GM21619 (cell line): Measurements from ENCODE around the gene BBC3.
"Not testable (repeated sequence)": the region's sequence is repeated elsewhere in the genome, so short reads cannot be mapped to it uniquely, and the experiment has no call there.

Source experiments
- ATAC-seq: cut with Tn5 transposase; IDR thresholded peaks from one replicate; pipeline ENCODE4 v1.9.1; 2021; ENCODE audit not compliant: unreplicated experiment

Gene BBC3

DNA sequence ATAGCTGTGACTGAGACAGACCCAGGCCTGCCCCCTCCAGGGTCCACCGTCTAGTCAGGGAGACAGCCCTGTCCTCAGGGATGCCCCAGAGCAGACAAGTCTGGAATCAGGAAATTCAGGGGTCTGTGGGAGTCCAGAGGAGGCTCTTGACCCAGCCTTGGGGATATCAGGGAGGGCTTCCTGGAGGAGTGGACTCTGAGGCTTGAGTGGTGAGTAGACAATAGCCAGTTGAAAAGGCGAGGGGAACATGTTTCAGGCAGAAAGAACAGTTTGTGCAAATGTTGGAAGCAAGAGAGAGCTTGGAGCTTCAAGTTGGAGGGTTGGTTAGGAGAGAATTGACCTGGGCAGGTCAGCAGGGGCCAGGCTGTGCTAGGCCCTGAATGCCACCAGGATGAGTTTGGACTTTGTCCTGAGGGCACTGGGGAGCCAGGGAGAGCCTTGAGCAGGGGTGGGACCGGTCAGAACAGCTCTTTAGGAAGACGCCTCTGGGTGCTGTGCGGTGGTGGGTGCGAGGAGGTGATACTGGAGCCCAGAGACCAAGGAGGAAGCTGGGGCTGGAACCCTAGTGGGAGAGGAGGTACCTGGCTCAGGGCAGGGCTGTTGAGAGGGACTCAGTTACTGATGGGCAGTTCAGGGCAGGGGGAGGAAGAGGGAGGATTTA lies 28.0 kb upstream of the BBC3 start:
- ATAC-seq = no peak

DNA sequence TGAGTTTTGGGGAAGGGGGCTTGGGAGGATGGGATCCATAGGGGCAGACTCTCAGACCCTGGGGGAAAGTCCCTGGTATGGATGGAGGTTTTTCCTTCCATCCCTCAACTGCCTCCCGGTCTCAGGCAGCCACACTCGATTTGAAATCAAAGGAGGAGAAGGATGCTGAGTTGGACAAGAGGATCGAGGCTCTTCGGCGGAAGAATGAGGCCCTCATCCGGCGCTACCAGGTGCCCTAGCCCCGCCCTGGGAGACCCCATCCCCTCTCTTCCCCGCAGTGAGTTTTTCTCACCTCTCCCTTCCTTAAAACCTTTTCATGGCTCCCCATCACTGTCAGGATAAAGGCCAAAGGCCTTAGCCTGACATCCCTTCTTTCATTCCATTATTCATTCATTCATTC lies 27.4 kb upstream of the BBC3 start:
- ATAC-seq = no peak

DNA sequence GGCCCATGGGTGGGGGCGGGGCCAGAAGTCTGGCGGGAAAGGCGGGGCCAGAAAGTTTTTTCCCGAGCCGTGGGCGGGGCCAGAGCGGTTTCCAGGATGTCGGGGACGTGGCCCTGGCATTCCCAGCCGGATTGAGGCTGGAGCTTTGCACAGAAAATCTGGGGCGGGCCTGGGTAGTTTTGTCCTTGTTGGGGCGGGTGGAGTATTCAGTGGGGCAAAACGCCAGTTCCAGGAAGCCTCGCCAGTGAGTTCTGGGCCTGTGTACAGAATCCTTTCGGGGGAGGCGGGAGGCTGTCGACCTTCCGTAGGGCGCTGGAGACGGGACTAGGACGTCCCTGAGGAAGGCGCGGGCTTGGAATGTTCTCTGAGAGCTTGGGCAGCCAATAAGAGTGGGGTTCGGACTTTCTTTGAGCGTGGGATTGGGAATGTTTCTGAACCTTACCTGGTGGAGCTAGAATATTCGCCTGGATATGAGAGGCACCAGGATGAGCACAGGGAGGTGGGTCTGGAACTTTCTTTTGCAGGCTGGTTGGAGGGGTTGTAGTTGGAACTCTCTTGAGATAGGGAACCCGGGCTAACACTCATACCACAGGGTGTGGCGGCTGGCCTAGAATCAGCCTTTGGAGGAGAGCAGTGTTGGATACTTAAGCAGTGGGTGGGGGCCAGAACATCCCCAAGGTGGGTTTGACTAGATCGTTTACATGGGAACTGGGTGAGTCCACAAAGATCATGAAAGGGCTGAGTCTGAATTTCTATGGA lies 26.6 kb upstream of the BBC3 start:
- ATAC-seq = peak; percentile 4

DNA sequence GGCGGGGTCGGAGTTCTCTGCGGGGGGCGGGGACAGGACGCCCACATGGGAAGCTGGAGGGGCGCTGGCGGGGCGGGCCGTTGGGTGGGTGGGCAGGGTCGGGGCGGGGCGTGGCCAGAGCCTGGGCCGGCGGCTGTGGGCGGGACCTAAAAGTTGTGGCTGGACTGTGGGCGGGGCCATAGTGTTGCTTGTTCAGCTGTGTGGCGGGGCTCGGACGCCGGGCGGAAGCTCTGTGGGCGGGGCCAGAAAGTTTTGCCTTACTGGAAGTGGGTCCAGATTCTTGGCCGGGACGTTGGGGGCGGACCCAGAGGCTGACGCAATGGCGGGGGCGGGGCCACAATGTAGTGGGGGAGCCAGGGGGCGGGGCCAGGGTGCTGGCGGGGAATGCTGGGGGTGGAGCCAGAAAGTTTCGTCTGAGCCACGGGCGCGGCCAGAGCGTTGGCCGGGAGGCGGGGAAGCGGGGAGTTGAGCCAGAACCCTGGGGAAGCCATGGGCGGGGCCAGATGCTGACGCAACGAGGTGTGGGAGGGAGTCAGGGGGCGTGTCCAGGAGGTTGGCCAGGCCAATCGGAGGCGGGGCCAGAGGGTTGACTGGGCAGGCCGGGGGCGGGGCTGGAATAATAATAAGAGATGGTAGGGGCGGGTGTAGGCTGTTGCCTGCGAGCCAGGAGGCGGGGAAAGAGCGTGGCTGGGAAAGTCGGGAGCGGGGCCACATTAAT lies 25.9 kb upstream of the BBC3 start:
- peak; percentile 64 for ATAC-seq

DNA sequence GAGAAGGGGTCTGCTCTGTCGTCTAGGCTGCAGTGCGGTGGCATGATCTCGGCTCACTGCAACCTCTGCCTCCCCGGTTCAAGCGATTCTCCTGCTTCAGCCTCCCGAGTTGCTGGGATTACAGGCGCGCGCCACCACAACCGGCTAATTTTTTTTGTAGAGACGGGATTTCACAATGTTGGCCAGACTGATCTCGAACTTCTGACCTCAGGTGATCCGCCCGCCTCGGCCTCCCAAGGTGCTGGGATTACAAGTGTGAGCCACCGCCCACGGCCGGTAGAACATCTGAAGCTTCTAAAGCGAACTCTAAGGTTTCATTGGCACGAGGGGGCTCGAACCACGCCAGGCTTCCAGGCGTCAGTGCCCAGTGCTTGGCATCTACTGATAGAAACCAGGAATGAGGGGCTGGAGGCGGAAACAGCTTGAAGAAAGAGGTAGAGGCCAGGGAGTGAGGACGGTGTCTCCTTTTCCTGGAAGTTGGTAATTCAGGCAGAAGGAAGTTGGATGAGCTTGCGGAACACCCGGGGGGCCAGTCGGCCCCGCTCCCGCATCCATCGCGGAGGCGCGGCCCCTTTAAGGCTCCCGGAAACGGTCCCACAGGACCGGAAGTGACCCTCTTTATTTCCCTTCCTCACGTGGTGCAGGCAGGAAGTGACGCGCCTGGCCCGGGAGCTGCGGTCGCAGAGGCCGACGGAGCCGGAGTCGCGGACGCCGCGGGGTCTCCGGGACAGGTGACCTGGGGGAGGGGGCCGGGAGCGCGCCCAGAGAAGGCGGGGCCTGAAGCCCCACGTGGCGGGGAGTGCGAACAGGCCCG lies 25.1 kb upstream of the BBC3 start, which contains the start of gene CCDC9:
TSS of gene CCDC9 (plus strand) at position 647 of the 814 bp plus-strand sequence. CDS start 1,876 bp downstream, outside the sequence.
- peak; percentile 49 for ATAC-seq

- no peak for ATAC-seq
Measured at GRCh38 chr19:47253970-47254369, 23.0 kb upstream of the BBC3 start.

- ATAC-seq = no peak
Measured at GRCh38 chr19:47253467-47253881, 22.5 kb upstream of the BBC3 start.

DNA sequence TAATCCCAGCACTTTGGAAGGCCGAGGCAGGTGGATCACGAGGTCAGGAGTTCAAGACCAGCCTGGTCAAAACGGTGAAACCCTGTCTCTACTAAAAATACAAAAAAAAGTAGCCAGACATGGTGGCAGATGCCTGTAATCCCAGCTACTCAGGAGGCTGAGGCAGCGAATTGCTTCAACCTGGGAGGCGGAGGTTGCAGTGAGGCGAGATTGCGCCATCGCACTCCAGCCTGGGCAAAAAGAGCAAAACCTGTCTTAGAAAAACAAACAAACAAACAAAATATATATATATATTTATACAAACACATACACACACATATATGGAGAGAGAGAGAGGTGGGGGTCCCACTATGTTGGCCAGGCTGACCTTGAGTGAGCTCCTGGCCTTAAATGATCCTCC lies 22.0 kb upstream of the BBC3 start:
- ATAC-seq = not testable (repeated sequence)

DNA sequence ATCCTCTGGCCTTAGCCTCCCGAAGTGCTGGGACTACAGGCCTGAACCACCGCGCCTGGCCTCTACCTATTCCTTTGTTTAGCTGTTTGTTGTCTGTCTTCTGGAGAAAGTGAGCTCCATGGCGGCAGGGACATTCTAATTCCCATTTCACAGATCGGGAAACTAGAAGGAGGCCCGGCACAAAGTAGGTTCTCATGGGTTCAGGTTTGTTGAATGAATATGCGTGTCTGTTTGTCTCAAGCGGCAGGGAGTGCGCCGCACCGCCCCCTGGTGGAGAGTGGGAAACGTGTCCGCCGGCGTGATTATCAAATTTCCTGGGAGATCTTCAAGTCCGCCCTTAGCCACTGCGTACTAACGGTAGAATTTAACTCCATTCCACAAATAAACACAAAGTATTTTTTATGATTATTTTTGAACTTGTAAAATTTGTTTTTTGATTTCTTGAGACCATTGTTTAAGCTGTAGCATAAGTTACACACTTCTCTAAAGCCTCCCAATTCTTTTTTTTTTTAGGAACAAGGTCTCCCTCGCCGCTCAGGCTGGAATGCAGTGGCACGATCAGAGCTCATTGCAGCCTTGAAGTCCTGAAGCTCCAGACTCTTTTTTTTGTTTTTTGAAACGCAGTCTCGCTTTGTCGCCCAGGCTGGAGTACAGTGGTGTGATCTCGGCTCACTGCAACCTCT lies 16.4 kb upstream of the BBC3 start:
- ATAC-seq = no peak

DNA sequence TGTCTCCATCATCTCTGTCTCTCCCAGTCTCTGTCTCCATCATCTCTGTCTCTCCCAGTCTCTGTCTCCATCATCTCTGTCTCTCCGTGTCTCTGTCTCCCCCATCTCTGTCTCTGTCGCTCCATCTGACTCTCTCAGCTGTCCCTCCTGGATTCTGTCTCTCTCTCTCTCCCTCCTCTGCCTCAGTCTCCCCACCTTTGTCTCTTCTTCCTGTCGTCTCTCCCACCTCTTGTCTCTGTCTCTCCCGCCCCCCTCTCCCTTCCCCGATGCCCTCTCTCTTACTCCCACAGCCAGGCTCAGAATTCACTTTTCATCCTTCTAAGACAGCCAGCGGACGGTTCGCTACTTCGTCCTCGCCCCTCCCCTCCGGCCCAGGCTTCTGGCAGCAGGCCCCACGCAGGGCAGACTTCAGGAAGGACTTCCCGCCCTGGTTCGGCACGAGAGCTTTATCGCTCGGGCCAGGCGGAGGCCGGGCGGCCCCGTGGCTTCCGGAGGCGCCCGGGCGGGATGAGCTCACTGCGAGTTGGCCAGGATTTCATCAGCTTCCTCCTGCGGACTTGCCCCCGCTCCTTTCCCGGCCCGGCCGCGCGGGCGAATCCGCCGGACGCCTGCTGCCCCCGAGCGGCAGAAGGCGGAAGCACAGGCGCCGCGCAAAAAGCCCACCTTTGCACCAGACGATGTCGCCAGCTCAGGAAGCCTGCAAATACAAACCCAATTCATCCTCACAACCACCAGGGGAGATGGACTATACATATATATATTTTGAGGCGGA lies 13.0 kb upstream of the BBC3 start:
- ATAC-seq = peak; percentile 69

GRCh38 chr19:47243364-47243775 lies 12.4 kb upstream of the BBC3 start:
- no peak for ATAC-seq

DNA sequence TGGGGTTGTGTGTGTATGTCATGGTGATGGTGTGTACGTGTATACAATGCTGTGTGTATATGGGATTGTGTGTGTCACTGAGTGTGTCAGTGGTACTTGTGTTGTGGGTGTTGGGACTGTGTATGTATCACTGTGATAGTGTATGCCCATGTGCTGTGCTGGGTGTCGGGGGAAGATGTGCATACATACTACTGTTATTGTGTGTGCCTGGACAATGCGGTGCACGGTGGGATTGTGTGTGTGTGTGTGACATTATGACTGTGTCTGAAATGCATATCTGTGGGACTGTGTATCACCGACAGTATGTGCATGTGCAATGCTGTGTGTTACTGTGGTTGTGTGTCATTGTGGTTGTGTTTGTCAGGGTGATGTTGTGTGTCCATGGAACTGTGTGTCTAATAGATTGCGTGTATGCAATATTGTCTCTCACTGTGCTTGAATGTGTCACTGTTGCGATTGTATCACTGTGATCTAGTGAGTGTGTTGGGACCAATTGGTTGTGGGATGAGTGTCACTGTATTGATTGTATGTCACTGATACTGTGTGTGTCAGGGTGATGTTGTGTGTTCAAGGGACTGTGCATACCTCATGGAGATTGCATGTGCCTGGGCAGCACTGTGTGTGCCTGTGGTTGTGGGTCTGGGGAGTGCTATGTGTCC lies 11.0 kb upstream of the BBC3 start:
- no peak for ATAC-seq

DNA sequence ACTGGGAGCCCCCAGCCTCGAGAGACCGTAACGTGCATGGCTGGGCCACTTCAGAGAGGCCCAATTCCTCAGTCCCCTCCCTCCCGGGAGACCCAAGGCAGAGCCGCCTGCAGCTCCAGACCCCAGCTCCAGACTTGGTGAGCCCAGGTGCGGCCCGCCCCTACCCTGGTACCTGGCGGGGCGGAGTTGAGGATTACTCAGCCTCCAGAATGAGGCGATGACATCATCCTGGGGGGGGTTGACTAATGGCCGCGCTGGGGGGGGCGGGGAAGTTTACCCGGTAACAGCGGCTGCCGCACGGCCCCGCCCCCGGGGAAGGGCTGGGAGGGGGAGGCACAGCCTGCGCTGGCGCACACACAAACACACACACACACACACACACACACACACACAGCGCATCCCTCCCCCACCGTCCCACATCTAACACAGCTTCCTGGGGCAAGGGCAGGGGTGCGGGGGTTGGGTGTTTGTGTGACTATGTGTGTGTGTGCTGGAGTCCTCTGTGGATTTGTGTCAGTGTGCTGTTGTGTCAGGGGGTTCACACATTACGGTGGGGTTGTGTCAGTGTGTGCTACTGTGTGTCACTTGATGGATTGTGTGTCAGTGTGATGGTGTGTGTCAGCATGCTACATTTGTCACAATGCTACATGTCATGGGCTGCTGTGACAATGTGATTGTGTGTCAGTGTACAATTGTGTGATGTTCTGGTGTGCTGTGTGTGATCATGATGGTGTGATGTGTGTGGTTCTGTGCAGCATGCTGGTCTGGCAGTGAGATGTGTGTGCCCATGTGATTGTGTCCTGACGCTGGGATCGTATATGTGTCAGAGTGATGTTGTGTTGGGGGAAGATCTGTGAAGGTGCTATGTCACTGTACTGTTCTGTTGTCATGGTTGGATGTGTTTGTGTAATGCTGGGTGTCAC lies 10.3 kb upstream of the BBC3 start:
- no peak for ATAC-seq

- no peak for ATAC-seq
Measured at GRCh38 chr19:47240556-47240955, 9.6 kb upstream of the BBC3 start.

- no peak for ATAC-seq
Measured at GRCh38 chr19:47239610-47240296, 8.8 kb upstream of the BBC3 start.

DNA sequence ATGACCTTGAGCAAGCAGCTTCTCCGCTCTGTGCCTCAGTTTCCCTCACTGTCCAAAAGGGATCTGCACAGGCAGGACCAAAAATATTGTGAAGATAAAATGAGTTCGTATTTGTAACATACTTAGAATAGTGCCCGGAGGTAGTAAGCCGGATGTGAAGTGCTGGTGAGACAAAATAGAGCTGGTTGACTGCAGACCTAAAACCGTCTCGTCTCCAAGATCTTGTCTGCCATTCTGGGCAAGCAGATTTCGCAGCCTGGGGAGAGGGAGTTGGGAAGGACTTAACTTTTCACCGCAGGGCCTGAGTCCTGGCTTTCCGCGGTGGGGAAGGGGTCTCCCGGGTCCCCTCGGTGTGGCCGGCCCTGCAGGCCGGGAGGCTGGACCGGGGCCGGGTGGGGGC lies 8.2 kb upstream of the BBC3 start:
- ATAC-seq = no peak

DNA sequence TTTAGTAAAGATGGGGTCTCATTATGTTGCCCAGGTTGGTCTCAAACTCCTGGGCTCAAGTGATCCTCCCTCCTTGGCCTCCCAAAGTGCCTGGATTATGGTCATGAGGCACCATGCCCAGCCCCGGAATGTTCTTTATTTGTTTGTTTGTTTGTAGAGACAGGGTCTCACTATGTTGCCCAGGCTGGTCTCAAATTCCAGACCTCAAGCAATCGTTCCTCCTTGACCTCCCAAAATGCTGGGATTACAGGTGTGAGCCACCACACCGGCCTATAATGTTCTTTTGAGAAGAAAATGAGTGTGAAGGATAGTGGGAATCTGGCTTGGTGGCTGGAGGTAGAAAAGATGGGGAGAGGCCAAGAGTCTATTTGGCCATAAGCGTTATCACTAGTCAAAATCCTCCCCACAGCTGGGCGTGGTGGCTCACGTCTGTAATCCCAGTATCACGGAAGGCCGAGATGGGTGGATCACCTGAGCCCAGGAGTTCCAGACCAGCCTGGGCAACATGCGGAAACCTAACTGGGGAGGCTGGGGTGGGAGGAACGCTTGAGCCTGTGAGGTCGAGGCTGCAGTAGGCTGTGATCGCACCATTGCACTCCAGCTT lies 5.2 kb upstream of the BBC3 start:
- ATAC-seq = no peak
